NAMALWA (cell line): ENCODE data around the gene FAM170B.

Experiments
- DNase-seq: peaks from one replicate; pipeline ENCODE4 v3.0.0-alpha.2; 2015; ENCODE audit warnings: low spot score

FAM170B gene

DNA sequence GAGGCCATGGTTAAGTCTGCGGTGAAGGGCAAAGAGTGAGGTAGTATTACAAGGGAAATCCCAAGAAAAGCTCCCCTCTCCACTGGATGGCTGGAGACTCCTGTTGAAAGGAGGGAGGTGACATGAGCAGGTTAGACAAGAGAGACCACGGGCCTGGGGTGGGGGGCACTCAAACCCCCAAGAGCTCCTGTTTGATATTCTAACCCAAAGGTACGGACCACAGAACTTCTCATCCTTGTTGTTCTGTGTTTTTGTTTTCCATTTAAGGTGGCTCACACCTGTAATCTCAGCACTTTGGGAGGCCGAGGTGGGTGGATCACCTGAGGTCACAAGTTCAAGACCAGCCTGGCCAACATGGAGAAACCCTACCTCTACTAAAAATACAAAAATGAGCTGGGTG is 30.1 kb downstream of the FAM170B start:
- DNase-seq: no peak

DNA sequence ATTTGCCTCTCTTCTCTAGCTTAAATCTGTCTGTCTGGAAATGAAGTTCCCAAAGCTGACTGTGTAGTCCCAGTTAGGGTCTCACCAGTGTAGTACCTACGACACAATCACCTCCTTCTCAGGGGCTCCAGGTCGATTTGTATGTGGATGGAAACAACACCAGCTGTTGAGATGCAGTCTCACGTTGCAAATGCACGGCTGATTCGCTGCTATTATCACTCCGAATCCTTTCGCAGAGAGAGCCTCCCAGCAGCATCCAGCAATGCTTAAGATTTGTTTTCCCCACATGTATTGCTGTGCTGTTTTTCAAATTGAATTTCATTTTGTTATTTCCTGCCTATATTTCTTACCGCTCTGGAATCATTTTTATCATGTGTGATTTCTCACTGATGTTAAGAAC is 34.8 kb downstream of the FAM170B start:
- DNase-seq: no peak

DNA sequence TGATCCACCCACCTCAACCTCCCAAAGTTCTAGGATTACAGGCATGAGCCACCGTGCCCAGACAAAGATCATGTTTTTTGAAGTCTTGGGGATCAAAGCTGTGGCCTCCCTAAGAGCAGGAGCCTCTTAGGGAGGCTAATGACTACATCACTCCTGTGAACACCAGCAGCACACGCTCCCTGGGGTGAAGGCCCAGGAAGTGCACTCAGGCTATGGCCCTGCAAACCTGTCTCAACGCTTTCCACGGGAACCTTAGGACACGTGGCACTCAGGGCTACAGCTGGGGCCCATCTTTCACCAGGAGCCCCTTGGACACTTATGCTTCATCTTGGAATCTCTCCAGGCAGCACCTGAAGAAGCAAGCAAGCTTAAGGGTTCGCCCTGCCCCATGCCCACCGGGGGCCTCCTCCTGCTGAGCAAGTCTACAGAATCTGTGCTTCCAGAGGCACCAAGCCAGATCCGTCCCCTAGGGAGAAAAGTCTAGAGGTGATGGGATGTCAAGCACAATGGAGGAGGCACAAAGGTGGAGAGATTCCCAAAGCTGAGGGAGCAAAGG is 36.9 kb downstream of the FAM170B start:
- no peak for DNase-seq

DNA sequence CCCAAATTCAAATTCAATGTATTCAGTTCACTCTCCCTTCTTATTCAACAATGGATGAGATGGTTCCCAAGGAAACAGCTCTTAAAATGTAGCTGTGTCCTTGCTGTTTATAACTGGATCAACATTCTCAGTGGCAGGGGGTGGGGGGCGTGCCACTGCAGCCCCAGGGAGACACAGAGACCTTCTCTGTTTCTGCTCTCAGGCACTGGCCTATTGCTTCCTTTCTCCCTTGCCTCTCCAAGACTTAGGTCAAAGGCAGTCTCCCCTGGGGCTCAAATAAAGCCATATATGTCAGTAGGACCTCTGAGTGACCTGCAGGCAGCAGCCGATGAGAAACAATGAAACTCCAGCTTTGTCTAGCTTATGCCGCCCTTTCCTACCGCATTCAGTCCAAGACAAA is 39.2 kb downstream of the FAM170B start:
- no peak for DNase-seq

DNA sequence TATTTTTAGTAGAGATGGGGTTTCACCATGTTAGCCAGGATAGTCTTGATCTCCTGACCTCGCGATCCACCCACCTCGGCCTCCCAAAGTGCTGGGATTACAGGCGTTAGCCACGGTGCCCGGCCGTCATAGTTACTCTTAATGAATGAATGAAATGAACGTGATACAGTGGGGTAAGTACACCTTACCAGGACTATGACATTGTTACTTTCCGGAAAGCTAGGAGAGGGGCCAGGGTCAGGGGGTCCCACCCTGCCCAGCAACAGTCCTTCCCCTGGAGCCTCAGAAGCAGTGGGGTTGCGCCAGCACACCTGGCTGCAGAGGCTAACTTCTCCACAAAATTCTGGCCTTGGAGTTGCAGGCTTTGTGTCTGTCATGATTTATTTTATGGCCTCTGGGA is 39.9 kb downstream of the FAM170B start:
- no peak for DNase-seq

DNA sequence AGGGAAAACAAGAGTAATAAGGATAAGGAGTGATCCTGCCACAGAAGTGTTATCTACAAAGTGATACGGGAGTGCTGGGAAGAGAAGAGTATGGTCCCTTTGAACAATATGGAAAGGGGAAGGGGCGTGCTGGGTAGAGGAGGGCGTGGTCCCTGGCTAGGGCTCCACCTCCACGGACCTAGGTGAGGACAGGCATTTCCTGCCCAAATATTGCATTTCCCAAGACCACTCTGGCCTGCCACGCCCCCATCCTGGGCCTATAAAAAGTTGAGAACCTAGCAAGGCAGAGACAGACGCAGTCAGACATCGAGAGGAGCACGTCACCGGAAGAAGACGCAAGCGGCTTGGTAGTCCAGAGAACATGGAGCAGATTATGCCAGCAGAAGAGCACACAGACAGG is 41.3 kb downstream of the FAM170B start:
- no peak for DNase-seq

DNA sequence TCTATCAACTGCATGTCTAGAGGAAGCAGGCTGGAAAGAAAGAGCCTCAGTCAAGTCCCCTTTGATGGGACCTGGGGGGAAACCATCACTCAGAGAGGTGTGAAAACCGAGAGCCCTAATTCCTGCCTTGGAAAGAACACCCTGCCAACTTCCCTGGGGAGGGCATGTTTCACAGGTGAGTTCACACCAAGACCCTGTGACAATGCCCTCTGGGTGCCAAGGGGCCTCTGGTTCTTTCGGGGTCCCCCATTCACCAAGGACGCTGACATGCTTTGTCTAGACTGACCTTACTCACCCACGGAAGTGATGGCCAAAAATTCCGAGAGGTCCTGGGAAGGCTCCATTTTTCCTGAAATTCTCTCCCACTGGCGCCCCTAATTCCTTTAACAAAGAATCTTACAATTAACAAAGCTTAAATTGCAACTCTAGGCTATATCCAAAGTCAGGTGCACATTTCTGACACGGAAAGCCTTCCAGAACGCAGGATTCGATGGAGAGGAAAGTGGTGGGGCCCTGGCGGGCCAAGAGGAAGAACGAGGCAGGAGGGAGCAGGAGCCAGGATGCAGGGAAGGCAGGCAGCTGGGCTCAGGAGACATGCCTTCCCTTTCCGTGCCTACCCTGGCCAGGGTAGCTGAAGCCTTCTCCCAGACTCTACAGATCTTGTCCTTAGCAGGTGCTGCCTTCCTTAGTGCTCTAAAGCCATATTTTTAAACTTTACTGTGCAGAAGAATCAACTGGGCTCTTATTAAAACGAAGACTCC is 42.2 kb downstream of the FAM170B start:
- DNase-seq: no peak

DNA sequence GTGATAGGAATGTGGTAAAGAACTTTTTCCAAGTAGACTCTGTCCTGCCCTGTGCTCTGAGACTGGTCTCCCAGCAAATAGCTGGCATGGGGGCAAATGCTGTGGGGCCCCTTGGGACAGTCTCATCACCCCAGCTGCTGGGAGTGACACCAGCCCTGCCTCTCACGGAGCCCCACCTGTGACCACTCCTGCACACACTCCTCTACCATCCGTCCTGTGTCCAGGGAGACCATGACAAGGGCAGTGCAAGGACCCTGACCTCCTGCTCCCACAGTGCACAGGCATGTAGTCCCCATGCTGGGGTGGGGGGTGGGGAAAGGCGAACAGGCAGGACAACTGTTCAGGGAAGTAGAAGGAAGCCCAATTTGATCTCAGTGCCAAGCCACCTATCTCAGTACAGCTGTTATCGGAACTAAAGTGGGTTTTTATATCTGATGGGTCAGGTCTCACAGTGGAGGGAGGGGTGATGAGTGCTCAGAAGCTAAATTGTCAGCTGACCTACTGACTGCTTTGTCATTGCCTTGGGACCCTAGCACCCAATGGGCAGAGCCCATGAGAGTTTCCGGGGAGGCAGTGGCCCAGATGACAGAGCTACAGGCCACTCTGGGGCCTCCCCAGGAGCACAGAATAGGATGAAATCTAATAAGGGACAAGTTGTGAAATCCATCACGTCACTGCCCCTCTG is 43.0 kb downstream of the FAM170B start:
- no peak for DNase-seq

DNA sequence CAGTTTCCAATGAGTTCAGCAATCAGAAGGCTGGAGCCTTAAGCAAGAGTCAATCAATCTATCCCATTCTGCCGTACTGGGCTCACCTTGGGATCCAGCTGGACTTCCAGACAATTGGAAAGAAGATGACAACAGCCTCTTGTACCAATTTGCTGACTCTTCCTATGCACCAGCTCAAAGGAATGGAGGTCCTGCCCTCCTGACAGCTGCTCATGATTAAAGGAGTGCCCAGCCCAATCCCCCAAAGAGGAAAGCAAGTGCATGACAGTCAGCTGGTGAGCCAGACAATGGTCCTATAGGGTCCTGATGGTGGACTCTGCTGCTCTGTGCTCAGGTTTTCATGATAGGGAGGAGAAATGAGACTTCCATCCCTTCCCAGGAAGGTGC is 43.6 kb downstream of the FAM170B start:
- DNase-seq: no peak

DNA sequence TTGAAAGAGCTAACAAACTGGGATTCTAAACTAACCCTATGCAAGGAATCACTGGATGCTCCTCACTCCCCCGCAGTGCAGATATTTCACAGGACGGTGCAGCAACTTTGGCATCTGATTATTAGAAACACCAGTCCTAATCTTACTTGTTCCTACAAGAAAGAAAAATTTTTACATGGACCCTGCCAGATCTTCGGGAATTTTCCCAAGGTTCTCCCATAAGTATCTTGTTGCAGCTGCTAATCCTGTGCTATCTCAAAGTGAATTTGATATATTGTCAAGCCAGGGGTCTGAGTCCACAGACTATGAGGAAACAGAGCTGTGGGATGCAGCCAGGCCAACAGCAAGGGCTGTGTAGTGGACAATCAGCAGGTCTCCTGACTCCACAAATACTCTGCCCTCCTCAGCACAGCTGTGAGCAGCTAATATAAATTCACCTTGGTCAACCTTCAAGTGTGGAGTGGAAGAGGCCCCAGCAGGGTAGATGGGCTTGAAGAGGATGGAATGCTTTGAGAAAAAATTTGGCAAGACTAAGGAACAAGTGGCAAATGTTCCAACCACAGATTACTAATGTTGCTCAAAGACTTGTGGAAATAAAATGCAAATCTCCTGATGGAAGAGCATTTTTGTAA is 44.1 kb downstream of the FAM170B start:
- no peak for DNase-seq

DNA sequence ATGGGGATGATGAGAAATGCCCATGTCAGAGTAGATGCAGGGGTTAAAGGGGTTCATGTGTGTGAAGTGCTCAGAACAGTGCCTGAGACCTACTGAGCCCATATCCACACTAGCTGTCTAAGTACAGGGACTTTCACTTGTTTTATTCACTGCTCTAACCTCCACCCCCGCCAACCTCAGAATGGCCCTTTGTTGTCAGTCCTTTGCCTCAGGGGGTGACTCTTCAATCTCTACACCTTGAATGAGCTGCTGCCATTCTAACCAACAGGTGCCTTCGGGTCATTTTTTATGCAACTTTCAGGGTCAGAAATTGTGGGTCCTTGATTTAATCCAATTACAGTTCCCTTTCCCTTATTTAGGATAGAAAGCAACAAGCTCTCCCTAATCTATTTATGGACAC is 44.7 kb downstream of the FAM170B start:
- DNase-seq: no peak

DNA sequence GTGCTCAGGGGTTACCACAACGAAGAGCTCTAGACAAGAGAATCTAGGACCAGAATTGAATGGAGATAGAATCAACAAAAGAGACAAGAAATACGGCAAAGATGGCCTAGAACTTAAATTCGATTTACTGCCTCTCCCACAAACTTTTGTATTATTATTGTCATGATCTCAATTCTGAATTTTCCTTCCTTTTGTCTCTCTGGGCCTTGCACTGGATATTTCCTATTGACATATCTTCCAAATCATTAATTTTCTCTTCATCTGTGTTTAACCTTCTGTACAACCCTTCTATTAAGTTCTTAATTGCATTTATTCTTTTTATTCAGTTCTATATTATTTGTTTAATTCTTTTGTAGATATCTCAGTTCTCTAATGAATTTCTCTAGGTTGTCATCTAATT is 46.9 kb downstream of the FAM170B start:
- DNase-seq: no peak

DNA sequence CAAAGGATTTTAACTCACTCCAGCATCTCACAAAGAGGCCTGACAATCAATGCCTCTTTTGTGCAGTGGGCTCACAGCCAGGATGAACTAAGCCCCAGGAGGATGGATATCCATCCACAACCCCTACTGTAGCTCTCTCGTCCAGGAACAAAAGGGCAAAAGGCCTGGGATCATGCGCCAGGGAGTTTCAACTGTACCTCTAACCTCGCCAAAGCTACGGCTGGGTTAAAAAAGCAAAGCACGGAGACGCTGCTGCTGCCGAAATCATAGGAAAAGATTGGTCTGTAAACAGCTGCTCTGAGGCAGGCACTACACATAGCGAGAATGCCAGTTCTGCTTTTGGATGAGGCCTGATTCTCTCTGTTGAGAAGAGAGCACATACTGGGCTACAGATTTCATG is 50.6 kb downstream of the FAM170B start:
- DNase-seq: no peak

DNA sequence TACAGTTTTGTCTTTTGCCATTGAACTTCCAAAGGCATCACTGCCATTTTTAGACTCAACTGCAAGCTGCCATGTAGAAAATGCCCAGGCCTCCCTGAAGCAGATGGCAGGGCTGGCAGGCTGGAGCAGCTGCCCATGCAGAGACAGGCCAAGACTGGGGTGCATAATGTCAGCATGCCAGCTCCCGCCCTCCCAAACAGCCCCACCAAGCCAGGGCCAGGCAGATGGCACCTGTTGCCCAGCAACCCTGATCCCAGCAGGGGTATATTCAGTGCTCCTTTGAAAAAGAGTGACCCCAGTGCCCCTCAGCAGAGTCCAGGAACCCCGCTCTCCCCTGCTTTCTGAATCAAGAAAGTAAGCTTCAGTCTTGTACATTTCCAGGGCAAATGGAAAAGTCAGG is 51.1 kb downstream of the FAM170B start:
- DNase-seq: no peak

DNA sequence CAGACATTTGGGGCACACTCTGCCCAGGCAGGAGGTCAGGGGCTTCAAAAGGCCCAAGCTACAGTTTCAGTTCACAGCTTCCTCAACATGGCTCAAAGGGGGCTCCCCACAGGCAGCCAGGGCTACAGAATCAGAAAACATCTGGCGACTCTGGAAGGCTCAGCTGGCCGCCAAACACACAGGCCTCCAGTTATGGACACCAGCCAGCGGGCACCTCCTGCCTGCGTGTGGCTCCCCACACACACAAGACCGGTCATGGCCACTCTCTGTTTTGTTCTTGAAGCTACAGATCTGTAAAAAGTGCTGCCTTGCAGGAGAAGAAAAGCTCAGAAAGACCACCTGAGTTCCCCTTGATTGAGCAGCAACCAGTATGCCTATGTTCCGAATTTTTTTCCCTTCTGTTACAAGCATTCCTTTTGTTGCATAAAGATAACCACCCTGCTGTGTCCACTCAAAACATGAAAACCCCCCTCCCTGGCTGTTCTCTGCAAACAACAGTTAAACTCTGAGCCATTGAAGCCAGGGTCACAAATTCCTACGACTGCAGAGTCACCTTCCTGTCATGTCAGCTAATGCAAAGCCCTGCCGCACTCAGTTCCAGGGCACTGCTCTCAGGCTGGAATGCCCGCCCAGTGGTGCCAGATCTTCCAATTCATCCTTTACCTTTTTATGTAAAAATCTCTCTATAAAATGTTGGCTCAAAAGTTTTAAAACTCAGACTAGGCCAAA is 52.1 kb downstream of the FAM170B start:
- no peak for DNase-seq
